HG02642 (cell line): Measurements from ENCODE around the gene CFAP92.

Experiments
- ATAC-seq: cut with Tn5 transposase; IDR thresholded peaks from one replicate; pipeline ENCODE4 v1.9.1; 2021; ENCODE audit warnings: mild to moderate bottlenecking; ENCODE audit not compliant: unreplicated experiment, poor library complexity

CFAP92 gene

GRCh38 chr3:128991355-128991895 lies 2.5 kb downstream of the CFAP92 start:
- no peak for ATAC-seq

DNA sequence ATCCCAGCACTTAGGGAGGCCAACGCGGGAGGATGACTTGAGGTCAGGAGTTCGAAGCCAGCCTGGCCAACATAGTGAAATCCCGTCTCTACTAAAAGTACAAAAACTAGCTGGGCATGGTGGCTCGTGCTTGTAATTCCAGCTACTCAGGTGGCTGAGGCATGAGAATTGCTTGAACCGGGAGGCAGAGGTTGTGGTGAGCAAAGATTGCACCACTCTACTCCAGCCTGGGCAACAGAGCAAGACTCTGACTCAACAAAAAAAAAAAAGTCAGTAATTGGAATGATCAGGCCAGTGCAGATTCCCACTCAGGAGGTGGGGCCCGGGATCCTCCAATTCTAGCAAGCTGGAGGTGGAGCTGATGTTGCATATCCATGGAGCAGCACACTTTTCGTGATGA lies 5.6 kb downstream of the CFAP92 start:
- no peak for ATAC-seq

DNA sequence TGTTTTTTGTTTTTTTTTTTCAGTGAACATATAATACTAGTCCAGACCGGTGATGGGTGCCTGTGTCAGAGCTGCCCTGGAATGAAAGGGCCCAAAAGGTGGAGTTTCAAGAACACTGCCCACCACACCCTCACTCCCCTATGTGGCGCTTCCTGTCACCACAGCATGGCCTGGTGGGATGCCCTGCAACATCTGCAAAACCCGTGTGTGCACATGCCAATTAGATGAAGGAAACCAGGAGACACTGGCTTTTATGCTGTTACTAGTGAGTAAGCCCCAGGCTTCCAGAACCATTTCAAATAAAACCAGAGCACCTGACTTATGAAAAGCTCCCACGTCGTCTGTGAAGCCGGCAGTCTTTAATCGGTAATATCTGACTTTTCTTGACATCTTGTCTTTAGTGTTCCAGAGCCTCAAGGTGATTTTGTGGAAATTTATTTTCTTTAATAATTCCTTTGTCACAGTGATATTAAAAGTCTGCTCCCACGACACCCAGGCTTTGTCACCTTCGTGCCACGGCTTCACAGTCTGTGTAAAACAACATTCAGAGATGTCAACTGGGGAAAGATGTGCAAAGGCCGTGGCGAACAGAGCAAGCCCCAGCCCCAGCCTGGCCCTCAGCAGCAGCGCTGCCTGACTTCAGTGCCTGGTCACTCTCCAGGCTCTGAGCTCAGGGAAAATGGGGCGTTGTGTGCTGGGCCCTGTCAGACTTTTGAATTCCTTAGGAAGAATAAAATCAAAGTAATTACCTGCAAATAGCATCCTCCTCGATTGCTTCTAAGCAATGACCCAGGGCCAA lies 6.4 kb downstream of the CFAP92 start:
- no peak for ATAC-seq

DNA sequence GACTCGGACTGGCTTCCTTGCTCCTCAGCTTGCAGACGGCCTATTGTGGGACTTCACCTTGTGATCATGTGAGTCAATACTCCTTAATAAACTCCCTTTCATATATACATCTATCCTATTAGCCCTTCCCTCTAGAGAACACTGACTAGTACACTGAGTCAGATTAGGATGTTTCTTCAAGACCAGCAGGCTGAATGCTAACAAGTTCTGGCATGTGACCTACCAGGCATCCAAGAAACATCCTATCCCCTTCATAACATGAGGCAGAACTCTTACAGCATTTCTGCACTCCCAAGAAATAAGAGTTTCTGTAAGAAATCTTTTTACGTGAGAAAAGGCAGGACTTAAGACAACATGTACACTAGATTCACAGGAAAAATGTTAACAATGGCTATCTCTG lies 9.3 kb downstream of the CFAP92 start:
- ATAC-seq = no peak

- ATAC-seq = no peak
Observed at GRCh38 chr3:128983293-128984069, 10.4 kb downstream of the CFAP92 start.

GRCh38 chr3:128975276-128975675 lies 18.6 kb downstream of the CFAP92 start:
- no peak for ATAC-seq

GRCh38 chr3:128973988-128974564 lies 19.8 kb downstream of the CFAP92 start:
- no peak for ATAC-seq

GRCh38 chr3:128971421-128972100 lies 22.3 kb downstream of the CFAP92 start:
- no peak for ATAC-seq

GRCh38 chr3:128970740-128971047 lies 23.2 kb downstream of the CFAP92 start:
- ATAC-seq = no peak

DNA sequence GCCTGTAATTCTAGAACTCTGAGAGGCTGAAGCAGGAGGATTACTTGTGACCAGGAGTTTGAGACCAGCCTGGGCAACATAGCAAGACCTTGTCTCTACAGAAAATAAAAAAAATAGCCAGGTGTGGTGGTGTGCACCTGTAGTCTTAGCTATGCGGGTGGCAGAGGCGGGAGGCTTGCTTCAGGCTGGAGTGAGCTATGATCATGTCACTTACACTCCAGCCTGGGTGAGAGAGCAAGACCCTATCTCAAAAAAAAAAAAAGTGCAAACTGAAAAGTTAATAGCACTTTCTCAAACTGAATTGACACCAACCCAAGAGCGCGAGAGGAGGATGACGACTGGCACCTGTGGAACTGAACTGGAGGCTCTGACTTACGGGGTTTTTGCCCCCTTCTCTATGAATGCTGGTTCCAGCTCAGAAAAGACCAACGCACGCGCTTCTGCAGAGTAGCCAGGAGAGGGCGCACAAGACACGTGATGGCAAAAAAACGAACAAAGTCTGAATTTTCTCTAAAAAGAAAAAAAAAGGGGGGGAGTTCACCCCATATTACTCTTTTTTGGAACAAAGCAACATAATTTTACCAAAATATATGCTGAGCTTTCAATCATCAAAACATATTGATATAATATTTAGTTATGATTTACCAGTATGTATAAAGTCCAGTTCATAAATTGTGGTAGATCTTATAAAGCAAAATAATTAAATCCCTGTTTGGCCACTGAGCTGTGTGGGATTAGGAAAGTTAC lies 23.7 kb downstream of the CFAP92 start:
- ATAC-seq = no peak

DNA sequence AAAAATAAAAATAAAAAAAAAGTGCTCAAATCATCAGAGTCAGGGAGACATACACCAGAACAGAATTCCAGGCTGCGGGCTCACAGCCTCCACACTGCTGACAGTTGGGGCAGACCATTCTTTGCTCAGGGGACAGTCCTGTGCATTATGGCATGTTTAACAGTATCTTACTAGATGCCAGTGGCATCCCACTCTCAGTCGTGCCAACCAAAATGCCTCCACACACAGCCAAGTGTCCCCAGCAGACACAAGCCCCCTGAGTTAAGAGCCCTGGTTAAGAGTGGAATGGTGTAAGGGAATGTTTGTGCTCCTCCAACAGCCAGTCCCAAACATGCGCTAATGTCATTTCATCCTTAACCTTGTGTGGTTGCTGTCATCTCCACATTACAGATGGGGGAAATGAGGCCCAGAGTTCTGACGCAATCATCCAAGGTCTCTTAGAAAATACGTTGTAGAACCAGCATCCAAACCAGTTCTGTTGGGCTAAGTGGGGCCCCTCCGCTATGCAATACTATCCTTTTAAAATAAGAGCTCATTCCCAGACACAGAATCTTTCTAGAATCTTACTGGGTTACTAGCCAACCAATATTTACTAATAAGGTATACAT lies 26.0 kb downstream of the CFAP92 start:
- no peak for ATAC-seq

DNA sequence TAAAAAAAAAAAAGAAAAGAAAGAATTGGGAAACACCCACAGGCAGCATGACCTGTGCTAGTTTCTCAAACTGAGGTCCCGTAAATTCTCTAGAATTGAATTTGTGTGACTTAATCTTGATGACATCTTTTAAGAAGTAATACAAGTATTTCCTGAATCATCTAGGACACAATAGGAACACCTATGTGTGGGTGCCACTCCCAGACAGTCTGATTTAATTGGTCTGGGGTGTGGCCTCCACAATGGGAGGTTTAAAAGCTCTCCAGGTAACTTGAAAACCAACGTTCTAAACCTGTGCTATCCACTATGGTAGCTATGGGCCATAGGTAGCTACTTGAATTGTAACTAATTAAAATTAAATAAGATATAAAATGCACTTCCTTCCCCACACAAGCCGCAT lies 28.1 kb downstream of the CFAP92 start:
- no peak for ATAC-seq

DNA sequence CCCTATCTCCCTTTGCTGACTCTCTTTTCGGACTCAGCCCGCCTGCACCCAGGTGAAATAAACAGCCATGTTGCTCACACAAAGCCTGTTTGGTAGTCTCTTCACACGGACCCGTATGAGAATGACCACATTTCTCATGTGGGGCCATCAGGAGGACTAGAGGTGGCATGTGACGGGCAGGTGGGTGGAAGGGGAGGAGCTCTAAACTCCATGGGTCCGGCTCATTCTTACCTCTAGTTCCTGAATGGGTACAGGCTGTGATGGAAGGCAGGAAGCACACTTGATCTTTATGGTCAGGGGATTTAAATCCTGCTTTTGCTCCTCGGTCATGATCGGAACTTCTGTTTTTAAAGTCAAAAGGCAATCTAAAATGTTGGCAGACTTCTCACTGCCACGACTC lies 28.6 kb downstream of the CFAP92 start:
- no peak for ATAC-seq

- ATAC-seq = no peak
Observed at GRCh38 chr3:128956440-128956839, 37.4 kb downstream of the CFAP92 start.

DNA sequence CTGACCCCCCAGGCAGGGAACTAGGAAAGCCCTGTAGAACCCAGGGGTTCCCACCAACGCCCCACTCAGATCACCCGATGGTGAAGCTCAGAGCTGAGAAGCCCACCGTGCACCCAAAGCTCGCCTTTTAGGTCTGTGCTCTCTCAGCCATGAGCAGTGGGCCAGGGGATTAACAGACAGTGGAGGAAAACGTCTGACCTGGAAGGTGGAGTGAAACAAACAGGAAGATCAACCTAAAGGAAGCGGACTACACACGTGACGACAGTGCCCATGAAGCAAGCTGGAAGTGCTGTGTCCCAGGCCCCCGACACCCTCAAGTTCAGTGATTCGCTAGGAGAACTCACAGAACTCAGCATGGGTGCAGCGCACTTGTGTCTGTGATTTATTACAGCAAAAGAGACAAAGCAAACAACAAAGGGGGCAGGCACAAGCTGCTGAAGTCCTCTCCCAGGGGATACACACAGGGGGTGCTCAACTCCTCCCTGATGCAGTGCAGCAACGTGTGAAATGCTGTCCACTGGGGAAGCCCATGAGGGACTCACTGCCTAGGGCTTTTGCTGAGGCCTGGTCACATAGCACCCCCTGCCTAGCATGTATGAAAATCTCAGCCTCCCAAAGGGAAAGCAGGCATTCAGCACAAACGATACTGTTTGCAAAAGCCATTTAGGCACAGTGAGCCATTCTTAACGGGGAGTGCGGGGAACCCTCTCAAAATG lies 43.5 kb downstream of the CFAP92 start:
- no peak for ATAC-seq

DNA sequence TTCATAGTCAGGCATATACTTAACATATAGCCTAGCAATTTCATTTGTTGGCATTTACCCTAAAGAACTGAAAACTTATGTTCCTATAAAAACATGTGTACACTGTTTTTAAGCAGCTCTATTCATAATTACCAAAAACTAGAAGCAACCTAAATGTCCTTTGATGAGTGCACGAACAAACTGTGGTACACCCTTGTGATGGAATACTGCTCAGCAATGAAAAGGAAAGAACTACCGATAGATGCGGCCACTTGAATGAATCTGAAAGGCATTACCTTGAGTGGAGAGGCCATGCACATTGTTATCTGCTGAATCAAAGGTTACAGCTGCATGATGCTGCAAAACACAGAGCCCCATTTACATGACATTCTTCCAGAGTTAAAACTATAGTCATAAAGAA lies 44.7 kb downstream of the CFAP92 start:
- ATAC-seq = no peak

DNA sequence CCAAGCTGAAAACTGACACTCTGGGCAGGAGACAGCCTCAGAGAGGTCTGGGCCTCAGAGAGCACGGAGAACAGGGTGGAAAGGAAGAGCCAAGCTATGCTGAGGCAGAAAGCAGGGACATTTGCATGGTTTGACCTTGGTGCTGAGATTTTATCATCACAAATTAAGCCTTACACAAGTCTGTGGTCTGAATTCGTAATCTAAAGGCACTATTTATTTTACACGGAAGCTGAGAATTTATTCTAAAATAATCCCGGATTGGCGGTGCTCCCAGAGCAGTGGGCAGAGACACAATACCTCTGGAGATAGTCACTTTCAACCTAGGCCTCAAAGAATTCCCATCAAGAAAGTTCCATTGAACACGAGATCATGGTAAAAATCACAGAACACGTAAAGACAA lies 47.5 kb downstream of the CFAP92 start:
- no peak for ATAC-seq

GRCh38 chr3:128945878-128946175 lies 48.0 kb downstream of the CFAP92 start:
- no peak for ATAC-seq
